Suprapubic skin (tissue), 4 donors: ENCODE results near the gene ARHGEF3.

Source experiments
- CTCF ChIP-seq, 2 donors: fragments of 200-600 bp in 1 of 2; fragments of 450-650 bp in 1 of 2; sonication (generic) in 1 of 2; IDR thresholded peaks; one replicate each; pipeline ENCODE4 v1.5.1; 2016 to 2019; ENCODE audit warnings: antibody characterized with exemption in 2 of 2, mild to moderate bottlenecking in 1 of 2, moderate library complexity in 1 of 2
- POLR2A ChIP-seq, 2 donors: fragments of 450-650 bp; IDR thresholded peaks; one replicate each; pipeline ENCODE4 v1.6.1; 2017; ENCODE audit warnings: antibody characterized with exemption in 2 of 2, mild to moderate bottlenecking in 2 of 2, moderate library complexity in 2 of 2
- POLR2AphosphoS5 ChIP-seq, 3 donors: sonication (generic); formaldehyde crosslinking; IDR thresholded peaks; one replicate each; pipeline ENCODE4 v1.6.1; 2017; ENCODE audit warnings: antibody characterized with exemption in 3 of 3

GRCh38 chr3:56771376-56771775 lies 30.4 kb downstream of the ARHGEF3 start:
- TF ChIP-seq CTCF (IDR thresholded peaks at IDR 0.05) (no peak), POLR2A (IDR thresholded peaks at IDR 0.05) (no peak), POLR2AphosphoS5 (IDR thresholded peaks at IDR 0.05) (no peak)
